Vagina (tissue), 2 donors: ENCODE data around the gene VTCN1. TPM values are rescaled to one million over a fixed set of nuclear protein-coding genes. Genes with fewer than 3 reads are reported as not detected.
"Not testable (repeated sequence)": the region's sequence is repeated elsewhere in the genome, so short reads cannot be mapped to it uniquely, and the experiment has no call there.

Source experiments
- DNase-seq, 2 donors: peaks; one replicate each; pipeline ENCODE4 v3.0.0-alpha.2; 2017; ENCODE audit errors: extremely low spot score in 2 of 2
- H3K27ac ChIP-seq: fragments of 200-600 bp; sonication (generic); one replicate; pipeline ENCODE4 v1.5.1; 2019
- H3K27me3 ChIP-seq: fragments of 200-600 bp; sonication (generic); one replicate; pipeline ENCODE4 v1.5.1; 2019
- H3K36me3 ChIP-seq, 2 donors: fragments of 200-600 bp; sonication (generic); one replicate each; pipeline ENCODE4 v1.5.1; 2017 to 2019
- H3K4me1 ChIP-seq: fragments of 200-600 bp; sonication (generic); one replicate; pipeline ENCODE4 v1.5.1; 2019
- H3K4me3 ChIP-seq, 2 donors: fragments of 200-600 bp; sonication (generic); 1 replicate in 1 of 2; 2 replicates in 1 of 2; pipeline ENCODE4 v1.5.1; 2016 to 2019
- H3K9me3 ChIP-seq: fragments of 200-600 bp; sonication (generic); one replicate; pipeline ENCODE4 v1.5.1; 2019
- POLR2A ChIP-seq, 2 donors: fragments of 450-650 bp; IDR thresholded peaks; one replicate each; pipeline ENCODE4 v1.6.1; 2017; ENCODE audit warnings: antibody characterized with exemption in 2 of 2, mild to moderate bottlenecking in 2 of 2, moderate library complexity in 2 of 2
- POLR2AphosphoS5 ChIP-seq, 2 donors: sonication (generic); formaldehyde crosslinking; IDR thresholded peaks; one replicate each; pipeline ENCODE4 v1.9.0; 2017; ENCODE audit warnings: antibody characterized with exemption in 2 of 2, mild to moderate bottlenecking in 2 of 2, low read depth in 1 of 2; ENCODE audit not compliant: insufficient read depth in 1 of 2
- intact Hi-C: fragments of 100-400 bp; cut with DNase I; formaldehyde crosslinking; loops from one replicate; pipeline ENCODE4 v1.15.1; 2023
- total RNA-seq: library from RNA; depleted of rRNA; stranded (reverse); fragments of >200 nt; gene quantifications from one replicate; pipeline ENCODE4 v1.2.3, GENCODE V29; 2016
- TF ChIP-seq, protein P1 (sequence below), 3 experiments: fragments of 450-650 bp in 2 of 3; fragments of 200-600 bp in 1 of 3; sonication (generic) in 1 of 3; IDR thresholded peaks; one replicate each; pipeline ENCODE4 v1.5.1; 2017 to 2019; ENCODE audit warnings: antibody characterized with exemption in 3 of 3, mild to moderate bottlenecking in 2 of 3, moderate library complexity in 2 of 3

The VTCN1 gene
- total RNA-seq, 1 donor from 2014 or later, result not detected

GRCh38 chr1:117123274-117123673 lies 87.5 kb downstream of the VTCN1 start:
- Histone ChIP-seq H3K4me1 (peaks cover 13% of the 10 kb centered on the region), H3K36me3 (no peaks in the 10 kb centered on the region), H3K27ac (no peak overlapping the region), H3K4me3 (no peak overlapping the region), H3K9me3 (no peaks in the 10 kb centered on the region), H3K27me3 (no peaks in the 10 kb centered on the region)
- DNase-seq, result no peak
- intact Hi-C loops, result loop anchor here (5.0 kb wide), 2 partner anchors 56 to 159 kb away; no protein-coding TSS in a partner anchor
- TF ChIP-seq, protein P1, sequence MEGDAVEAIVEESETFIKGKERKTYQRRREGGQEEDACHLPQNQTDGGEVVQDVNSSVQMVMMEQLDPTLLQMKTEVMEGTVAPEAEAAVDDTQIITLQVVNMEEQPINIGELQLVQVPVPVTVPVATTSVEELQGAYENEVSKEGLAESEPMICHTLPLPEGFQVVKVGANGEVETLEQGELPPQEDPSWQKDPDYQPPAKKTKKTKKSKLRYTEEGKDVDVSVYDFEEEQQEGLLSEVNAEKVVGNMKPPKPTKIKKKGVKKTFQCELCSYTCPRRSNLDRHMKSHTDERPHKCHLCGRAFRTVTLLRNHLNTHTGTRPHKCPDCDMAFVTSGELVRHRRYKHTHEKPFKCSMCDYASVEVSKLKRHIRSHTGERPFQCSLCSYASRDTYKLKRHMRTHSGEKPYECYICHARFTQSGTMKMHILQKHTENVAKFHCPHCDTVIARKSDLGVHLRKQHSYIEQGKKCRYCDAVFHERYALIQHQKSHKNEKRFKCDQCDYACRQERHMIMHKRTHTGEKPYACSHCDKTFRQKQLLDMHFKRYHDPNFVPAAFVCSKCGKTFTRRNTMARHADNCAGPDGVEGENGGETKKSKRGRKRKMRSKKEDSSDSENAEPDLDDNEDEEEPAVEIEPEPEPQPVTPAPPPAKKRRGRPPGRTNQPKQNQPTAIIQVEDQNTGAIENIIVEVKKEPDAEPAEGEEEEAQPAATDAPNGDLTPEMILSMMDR (IDR thresholded peaks at IDR 0.05), result no peak
- TF ChIP-seq POLR2AphosphoS5 (IDR thresholded peaks at IDR 0.05; ENCODE audit: insufficient read depth in 1 of 2, low read depth in 1 of 2) (no peak), POLR2A (IDR thresholded peaks at IDR 0.05) (no peak)

- H3K36me3 ChIP-seq, result no peaks in the 10 kb centered on the region
- intact Hi-C loops, result loop anchor here (5.0 kb wide), 2 partner anchors 55 to 160 kb away; no protein-coding TSS in a partner anchor
- peak overlapping the region; percentile 89 for H3K27ac ChIP-seq
- no peak for DNase-seq
- H3K9me3 ChIP-seq, result no peaks in the 10 kb centered on the region
- H3K4me1 ChIP-seq, result peaks cover 13% of the 10 kb centered on the region
- no peak for TF ChIP-seq POLR2A (IDR thresholded peaks at IDR 0.05)
- TF ChIP-seq POLR2AphosphoS5 (IDR thresholded peaks at IDR 0.05; ENCODE audit: insufficient read depth in 1 of 2, low read depth in 1 of 2), result no peak
- TF ChIP-seq, protein P1 (IDR thresholded peaks at IDR 0.05), result no peak
- peak overlapping the region; percentile 79 to 80 for H3K4me3 ChIP-seq
- no peaks in the 10 kb centered on the region for H3K27me3 ChIP-seq
Observed at GRCh38 chr1:117122330-117123025, 88.2 kb downstream of the VTCN1 start.

GRCh38 chr1:117121589-117122329 lies 89.0 kb downstream of the VTCN1 start, which contains the start of gene TRIM45:
TSS of gene TRIM45 (minus strand) at chr1:117121749. CDS start at chr1:117121201, 548 bp downstream.
- Histone ChIP-seq H3K4me1 (peaks cover 13% of the 10 kb centered on the region), H3K36me3 (no peaks in the 10 kb centered on the region), H3K27me3 (no peaks in the 10 kb centered on the region), H3K9me3 (no peaks in the 10 kb centered on the region), H3K27ac (peak within 1 kb of the TSS; percentile 89), H3K4me3 (peak within 1 kb of the TSS; percentile 79 to 80)
- intact Hi-C loops, result loop anchor here (5.0 kb wide), 2 partner anchors 54 to 161 kb away; no protein-coding TSS in a partner anchor
- TF ChIP-seq POLR2A (IDR thresholded peaks at IDR 0.05) (no peak), POLR2AphosphoS5 (IDR thresholded peaks at IDR 0.05; ENCODE audit: insufficient read depth in 1 of 2, low read depth in 1 of 2) (peak; percentile 61 to 84)
- TF ChIP-seq, protein P1 (IDR thresholded peaks at IDR 0.05), result peak; percentile 17 to 63 (median 51)
- DNase-seq, result peak; percentile 97 to 98

GRCh38 chr1:117120774-117121588 lies 89.7 kb downstream of the VTCN1 start:
- Histone ChIP-seq H3K4me3 (peak overlapping the region; percentile 79 to 80), H3K4me1 (peaks cover 13% of the 10 kb centered on the region), H3K36me3 (no peaks in the 10 kb centered on the region), H3K27me3 (no peaks in the 10 kb centered on the region), H3K9me3 (no peaks in the 10 kb centered on the region), H3K27ac (peak overlapping the region; percentile 89)
- intact Hi-C loops, result loop anchor here (5.0 kb wide), 2 partner anchors 54 to 161 kb away; no protein-coding TSS in a partner anchor
- peak in 1 of 2 donors; percentile 92 for DNase-seq
- TF ChIP-seq POLR2AphosphoS5 (IDR thresholded peaks at IDR 0.05; ENCODE audit: insufficient read depth in 1 of 2, low read depth in 1 of 2) (no peak), POLR2A (IDR thresholded peaks at IDR 0.05) (no peak)
- TF ChIP-seq, protein P1 (IDR thresholded peaks at IDR 0.05), result no peak

- H3K27ac ChIP-seq, intact Hi-C loops, H3K4me3 ChIP-seq, DNase-seq, H3K27me3 ChIP-seq, H3K9me3 ChIP-seq, H3K36me3 ChIP-seq: not testable (repeated sequence)
- peaks cover 13% of the 10 kb centered on the region for H3K4me1 ChIP-seq
Observed at GRCh38 chr1:117119144-117119543, 91.6 kb downstream of the VTCN1 start.
